ENCODE data around the gene C5orf34.
"Not testable (repeated sequence)": the region's sequence is repeated elsewhere in the genome, so short reads cannot be mapped to it uniquely, and the experiment has no call there.

C5orf34 gene

DNA sequence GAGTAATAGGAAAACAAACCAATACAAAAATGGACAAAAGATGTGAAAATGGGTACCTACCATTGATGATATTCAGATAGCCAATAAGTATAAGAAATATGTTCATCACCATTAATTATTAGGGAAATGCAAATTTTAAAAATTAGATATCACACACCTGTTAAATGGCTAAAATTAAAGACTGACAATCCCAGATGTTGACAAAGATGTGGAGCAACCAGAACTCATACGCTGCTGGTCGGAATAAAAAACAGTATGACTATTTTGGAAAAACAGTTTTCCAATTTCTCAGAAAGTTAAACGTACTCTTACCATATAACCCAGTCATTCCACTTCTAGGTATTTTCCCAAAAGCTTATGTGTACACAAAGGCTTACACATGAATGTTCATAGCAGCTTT is 58.4 kb downstream of the C5orf34 start:
- TF ChIP-seq, protein P1, sequence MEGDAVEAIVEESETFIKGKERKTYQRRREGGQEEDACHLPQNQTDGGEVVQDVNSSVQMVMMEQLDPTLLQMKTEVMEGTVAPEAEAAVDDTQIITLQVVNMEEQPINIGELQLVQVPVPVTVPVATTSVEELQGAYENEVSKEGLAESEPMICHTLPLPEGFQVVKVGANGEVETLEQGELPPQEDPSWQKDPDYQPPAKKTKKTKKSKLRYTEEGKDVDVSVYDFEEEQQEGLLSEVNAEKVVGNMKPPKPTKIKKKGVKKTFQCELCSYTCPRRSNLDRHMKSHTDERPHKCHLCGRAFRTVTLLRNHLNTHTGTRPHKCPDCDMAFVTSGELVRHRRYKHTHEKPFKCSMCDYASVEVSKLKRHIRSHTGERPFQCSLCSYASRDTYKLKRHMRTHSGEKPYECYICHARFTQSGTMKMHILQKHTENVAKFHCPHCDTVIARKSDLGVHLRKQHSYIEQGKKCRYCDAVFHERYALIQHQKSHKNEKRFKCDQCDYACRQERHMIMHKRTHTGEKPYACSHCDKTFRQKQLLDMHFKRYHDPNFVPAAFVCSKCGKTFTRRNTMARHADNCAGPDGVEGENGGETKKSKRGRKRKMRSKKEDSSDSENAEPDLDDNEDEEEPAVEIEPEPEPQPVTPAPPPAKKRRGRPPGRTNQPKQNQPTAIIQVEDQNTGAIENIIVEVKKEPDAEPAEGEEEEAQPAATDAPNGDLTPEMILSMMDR (conservative IDR thresholded peaks at IDR 0.05), result no peak
- H3K27ac ChIP-seq, result no peak overlapping the region

DNA sequence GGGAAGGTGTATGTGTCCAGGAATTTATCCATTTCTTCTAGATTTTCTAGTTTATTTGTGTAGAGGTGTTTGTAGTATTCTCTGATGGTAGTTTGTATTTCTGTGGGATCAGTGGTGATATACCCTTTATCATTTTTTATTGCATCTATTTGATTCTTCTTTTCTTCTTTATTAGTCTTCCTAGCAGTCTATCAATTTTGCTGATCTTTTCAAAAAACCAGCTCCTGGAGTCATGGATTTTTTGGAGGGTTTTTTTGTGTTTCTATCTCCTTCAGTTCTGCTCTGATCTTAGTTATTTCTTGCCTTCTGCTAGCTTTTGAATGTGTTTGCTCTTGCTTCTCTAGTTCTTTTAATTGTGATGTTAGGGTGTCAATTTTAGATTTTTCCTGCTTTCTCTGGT is 73.4 kb downstream of the C5orf34 start:
- not testable (repeated sequence) for H3K27ac ChIP-seq

DNA sequence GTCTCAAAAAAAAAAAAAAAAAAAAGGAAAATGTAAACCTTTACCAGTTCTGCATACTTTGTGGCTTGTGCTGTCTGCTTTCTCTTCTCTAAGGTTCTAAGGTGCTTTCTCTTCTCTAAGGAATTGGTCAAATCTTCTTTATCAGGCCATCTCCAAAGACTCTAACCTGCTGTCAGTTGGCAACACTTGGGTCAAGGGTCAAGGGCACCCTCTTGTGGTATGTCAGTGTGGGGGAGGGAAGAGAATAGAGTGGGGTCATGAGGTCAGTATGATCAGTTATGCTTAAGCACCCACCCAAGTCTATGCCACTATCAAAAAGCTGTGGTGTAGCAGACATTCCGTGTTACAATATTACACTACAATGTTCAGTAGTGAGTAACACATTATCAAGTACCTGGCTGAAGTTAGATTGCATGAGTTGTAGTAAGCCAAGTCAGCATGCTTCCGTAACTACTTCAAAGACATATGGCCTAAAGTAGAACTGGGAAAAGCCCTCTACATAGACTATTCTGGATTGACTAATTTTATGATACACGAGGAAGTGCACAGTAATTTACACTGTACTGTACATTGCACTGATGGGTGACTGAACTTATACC is 77.8 kb downstream of the C5orf34 start:
- TF ChIP-seq, protein P1 (conservative IDR thresholded peaks at IDR 0.05), result no peak

More for the DNA sequence above, 77.8 kb downstream of the C5orf34 start:
- H3K27ac ChIP-seq, result no peak overlapping the region
